ENCODE measurements around the gene ZNF202.
"Not testable (repeated sequence)": the region's sequence is repeated elsewhere in the genome, so short reads cannot be mapped to it uniquely, and the experiment has no call there.

The ZNF202 gene

DNA sequence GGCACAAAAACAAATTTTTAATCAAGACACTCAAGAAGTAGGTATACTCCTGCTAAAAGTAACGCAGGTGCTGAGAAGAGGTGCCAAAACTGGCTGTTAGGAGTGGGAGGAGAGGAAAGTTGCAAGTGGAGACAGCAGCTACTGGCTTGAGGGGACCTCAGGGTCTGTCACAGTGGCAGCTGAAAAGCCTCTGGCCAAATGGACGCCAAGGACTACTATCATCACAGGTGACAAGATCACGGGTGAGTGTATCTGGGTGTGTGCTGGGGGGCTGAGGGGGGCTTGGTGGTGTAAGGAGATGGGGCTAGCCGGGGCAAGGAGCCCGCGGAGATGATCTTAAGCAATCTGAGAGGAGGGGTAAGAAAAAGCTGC, 687 bp downstream of the ZNF202 start:
- DNase-seq (ENCODE audit: low spot score) = no peak

DNA sequence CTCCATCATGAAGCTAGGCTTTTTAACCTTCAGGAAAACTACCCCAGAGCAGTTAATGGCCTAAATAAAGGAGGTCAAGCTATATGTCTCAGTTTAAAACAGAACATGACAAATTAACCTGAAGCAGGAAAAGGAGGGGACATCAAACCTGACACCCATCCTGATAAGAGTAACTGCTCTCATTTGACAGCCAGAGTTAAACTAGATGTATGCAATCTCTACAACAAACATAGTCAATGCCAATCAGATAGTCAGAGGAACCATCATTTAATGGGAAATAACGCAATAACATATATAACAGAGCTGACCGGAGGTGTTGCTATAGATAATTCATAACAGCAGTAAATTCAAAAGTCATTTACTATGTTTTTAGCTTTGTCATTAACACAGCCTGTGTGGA, 3.1 kb downstream of the ZNF202 start:
- no peak for DNase-seq (ENCODE audit: low spot score)

DNA sequence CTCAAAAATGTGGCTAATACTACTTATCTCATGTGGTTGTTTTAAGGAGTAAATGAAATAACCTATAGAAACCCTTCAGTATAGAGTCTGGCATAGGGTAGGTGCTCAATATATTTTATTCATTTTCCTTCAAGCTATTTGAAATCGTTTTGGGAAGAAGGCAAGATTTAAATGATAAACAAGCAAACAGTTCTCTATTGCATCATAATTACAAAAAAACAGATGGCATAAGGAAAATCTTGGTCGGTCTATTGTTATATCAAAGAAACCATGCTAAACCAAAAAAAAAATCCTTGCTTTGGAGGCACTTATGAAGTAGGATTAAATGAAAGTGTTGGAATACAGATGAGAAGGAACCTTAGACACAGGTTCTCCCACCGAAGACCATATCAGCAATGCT, 4.7 kb downstream of the ZNF202 start:
- no peak for DNase-seq (ENCODE audit: low spot score)

DNA sequence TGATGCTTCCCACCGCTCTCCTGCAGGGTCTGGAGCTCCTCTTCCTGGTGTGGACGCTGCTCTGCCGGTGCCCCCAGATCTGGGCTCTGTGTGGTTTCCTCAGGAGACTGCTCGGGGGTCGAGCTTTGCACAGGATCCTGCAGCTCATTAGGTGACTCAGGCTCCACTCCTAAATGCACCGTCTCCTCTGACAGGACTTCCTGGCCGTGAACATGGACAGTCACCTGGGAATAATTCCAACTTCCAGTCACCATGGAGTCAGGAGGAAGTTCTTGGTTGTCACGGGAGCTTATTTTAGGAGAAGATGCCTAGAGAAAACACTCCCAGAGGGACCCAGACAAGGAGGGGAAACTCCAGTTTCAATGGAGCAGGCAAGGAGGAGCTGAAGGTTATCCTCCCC, 11.9 kb downstream of the ZNF202 start:
- DNase-seq (ENCODE audit: low spot score) = no peak

DNA sequence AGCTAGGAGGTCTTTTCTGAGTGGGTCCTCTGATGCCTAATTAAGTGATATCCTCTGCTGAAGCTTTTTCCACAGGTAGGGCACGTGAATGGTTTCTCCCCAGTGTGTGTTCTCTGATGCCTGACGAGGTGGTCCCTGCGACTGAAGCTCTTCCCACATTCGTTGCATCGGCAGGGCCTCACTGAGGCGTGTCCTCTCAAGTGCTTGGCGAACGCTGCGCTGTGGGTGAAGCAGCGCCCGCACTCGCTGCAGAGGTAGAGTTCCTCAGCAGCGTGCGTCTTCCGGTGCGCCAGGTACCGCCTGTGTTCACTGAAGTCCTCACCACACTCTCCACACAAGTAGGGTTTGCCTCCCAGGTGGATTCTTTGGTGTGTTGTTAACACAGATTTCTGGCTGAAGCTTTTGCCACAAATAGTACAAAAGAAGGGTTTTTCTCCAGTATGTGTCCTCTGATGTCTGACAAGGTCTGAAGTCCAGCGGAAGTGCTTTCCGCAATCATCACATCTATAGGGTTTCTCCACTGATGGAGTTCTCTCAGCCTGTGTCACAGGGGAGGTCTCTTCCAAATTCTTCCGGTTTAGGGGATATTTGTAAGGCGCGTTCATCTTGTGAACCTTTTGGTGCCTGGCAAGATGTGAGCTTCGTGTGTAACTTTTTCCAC, 15.3 kb downstream of the ZNF202 start:
- no peak for DNase-seq (ENCODE audit: low spot score)

DNA sequence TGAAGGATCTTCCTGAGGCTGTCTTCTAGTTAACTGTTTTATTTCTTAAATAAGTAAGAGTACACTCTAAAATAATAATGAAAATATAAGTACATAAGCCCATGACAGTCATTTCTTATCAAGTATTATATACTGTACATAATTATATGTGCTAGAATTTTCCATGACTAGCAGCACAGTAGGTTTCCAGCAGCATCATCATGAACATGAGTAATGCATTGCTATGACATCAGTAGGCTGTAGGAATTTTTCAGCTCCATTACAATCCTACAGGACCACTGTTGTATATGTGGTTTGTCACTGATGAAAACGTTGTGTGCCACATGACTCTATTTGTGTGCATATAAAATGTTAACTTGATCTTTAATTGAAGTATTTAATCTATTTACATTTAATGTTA, 22.0 kb downstream of the ZNF202 start:
- no peak for DNase-seq (ENCODE audit: low spot score)

DNA sequence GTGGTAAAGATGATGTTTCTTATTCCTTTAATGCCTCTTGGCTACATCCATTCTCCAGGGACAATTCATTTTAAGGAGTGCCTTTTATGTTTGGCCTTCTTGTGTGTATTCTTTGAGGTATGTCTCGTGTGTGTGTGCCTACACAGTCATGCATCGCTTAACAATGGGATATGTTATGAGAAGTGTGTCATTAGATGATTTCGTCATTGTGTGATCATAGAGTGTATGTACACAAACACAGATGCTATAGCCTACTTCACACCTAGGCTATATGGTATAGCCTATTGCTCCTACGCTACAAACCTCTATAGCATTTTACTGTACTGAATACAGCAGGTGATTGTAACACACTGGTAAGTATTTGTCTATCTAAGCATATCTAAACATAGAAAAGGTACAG, 23.0 kb downstream of the ZNF202 start:
- no peak for DNase-seq (ENCODE audit: low spot score)

DNA sequence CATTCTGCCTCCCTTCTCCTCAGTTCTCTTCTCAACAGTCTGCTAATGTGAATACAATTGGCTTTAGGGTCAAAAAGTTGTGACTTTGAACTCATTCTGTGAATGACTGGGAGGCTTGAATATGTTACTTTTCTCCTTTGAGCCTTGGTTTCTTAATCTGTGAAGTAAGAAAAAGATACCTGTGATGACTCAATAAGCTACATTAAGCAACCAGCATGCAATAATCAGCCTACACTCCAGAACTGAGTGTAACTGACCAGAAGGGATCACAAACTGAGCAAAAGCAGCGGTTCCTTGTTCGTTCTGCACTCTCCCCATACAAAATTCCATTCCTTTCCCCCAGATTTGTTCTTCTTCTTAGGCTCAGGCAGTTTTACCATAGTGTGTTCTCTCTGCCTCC, 23.4 kb downstream of the ZNF202 start:
- no peak for DNase-seq (ENCODE audit: low spot score)

DNA sequence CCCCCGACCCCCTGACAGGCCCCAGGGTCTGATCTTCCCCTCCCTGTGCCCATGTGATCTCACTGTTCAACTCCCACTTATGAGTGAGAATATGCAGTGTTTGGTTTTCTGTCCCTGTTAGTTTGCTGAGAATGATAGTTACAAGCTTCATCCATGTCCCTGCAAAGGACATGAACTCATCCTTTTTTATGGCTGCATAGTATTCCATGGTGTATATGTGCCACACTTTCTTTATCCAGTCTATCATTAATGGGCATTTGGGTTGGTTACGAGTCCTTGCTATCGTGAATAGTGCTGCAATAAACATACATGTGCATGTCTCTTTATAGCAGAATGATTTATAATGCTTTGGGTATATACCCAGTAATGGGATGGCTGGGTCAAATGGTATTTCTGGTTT, 28.8 kb downstream of the ZNF202 start:
- DNase-seq (ENCODE audit: low spot score) = not testable (repeated sequence)

DNA sequence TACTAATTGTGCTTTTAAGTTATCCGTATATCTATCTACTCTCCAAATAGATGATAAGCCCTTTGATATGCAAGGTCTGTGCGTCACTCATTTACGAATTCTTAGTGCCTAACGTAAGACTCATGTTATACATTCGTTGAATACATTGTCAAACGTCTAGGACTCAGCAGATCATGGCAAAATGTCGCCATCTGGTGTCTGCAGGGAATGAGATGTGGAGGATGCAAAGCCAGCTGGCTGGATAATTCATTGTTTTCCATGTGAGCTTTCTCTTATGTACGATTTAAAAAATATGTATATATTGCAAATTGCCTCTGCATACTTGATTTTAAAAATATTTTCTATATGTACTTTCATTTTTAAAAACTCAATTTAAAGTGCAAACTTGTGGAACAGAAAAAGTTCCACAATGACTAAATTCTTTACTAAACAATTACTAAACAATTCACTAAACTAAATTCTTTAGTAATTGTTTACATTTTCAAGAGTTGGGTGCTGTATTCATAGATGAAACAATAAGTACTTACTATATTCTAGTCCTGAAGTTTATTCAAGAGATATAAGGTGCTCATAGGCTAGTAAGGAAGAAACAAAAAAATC, 33.8 kb downstream of the ZNF202 start:
- DNase-seq (ENCODE audit: low spot score) = peak; percentile 82

DNA sequence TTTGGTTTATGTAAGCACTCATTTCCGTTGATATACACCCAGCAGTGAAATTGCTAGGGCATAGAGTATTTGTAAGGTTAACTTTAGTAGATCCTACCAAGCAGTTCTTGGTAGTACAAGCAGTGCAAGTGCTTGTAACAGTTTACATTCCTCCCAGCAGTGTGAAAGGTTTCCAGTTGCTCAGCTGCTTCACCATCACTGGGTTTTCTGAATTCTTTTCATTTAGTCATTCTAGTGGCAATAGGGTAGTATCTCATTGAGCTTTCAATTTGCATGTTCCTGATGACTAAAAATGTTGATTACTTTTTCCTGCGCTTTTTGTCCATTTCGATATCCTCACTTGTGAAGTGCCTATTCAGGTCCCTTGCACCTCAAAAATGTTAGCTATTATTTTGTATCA, 34.3 kb downstream of the ZNF202 start:
- DNase-seq (ENCODE audit: low spot score) = no peak

DNA sequence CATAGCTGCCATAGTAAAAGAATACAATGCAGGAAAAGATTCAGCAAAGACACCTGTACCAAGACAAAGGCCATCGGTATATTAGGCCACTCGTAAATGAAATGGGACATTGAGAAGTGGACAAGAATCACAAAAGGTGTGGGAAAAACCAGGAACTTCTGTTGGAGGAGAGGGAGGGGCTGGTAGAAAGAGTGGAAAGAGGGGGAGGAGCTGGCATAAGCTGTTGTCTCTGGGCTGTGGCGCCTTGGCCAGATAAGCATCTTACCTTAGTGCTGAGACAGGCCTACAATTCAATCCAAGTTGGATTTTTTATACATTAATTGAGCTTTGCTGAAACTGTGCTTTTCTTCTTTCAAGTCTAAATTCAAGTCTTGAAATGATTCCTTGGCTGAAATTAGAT, 37.1 kb downstream of the ZNF202 start:
- no peak for DNase-seq (ENCODE audit: low spot score)

DNA sequence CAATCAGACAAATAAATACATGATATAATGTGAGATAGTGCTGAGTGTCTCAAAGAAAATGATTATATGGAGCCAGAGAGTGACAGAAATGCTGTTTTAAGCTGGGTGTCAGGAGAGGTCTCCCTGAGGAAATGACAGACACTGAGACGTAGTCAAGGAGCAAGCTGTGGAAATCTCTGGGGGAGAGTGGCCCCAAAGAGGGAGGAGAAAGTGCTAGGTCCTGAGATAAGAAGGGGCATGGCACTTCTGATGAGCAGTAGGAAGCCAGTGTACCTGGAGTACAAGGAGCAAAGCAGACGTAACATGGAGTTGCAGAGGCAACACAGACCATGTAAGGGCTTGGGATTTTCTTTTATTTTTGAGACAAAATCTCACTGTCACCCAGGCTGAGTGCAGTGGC, 38.8 kb downstream of the ZNF202 start:
- DNase-seq (ENCODE audit: low spot score) = no peak

DNA sequence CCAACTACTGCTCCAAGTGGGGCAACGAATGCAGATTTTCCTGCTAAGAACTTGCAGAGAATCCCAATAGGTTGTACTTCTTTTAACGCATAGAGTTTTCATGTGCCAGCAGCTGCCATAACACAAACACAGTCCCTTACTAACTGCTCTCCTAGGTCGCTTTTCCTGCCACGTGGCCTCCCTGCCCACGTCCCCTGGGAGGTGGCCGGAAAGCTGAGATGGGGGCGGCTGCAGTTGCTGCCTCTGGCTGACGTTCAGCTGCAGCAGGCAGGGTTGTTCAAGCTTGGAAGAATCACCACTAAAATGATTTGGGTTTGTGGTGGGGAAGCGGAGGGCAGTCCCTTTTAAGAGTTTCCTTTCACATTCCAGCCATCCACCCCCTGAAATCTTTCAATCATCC, 39.3 kb downstream of the ZNF202 start:
- peak; percentile 35 for DNase-seq (ENCODE audit: low spot score)

DNA sequence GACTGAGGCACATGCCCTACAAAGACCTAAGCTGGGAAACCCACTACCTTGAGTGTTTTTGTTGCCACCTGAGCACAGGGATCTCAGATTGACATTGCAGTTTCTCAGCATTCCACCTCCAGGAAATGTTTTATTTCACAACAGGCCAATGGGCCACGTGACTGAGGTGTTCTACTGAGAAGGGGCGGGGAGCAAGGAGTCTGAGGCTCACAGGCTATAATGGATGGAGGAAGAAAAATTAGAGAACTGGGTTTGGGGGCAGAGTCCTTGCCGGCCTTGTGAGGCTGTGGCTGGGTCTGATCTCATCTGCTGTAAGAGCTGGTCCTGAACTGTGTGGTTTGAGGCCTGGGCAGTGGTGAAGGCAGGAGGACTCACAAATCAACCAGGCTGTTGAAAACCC, 40.7 kb downstream of the ZNF202 start:
- no peak for DNase-seq (ENCODE audit: low spot score)

DNA sequence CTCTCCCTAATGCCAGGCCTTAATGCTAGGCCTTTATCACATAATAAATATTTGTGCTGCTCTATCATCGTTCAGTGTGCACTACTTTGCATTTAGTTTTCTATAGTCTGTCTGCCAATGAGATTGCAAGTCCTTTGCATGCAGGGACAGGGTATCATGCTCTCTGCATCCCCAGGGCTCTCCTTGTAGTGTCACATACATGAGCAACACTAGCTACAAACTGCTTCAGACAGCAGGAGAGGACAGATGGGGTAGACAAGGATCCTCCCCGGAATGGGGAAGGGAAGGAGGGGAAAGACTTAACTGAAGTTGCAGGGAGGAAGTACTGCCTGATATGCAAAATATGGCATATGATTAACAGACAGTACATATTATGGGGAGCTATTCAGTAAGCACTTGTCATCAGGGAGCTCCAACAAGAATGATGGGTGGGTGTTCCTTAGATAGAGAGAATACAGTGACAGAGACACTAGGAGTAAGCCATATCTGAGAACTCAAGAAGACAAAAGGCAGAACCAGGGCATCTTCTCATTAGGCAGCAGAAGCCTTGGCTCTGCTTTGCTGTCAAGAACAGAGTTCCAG, 42.8 kb downstream of the ZNF202 start:
- DNase-seq (ENCODE audit: low spot score) = peak; percentile 13

DNA sequence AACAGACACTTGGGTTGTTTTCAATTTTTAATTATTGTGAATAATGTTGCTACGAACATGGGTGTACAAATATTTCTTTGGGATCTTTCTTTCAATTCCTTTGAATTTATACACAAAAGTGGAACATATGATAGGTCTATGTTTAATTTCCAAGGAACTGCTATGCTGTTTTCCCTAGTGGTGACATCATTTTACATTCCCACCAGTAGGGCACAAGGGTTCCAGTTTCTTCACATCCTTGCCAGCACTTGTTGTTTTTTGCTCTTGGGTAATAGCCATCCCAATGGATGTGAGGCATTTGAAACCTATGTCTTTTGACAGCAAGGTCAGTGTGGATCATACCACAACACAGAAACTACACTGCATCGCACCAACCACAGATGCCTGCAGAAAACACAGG, 45.3 kb downstream of the ZNF202 start:
- no peak for DNase-seq (ENCODE audit: low spot score)

DNA sequence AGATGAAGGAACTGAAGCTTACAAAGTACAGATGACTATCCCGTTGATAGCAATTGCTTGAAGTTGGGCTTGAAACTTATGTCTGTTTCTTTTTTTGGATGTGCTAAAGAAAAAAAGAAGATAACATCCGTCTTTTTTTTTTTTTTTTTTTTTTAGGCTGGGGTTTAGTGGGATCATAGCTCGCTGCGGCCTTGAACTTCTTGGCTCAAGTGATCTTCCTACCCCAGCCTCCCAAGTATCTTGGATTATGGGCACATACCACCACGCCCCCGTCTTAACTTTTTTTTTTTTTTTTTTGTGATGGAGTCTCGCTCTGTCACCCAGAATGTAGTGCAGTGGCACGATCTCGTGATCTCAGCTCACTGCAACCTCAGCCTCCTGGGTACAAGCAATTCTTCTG, 46.2 kb downstream of the ZNF202 start:
- no peak for DNase-seq (ENCODE audit: low spot score)

DNA sequence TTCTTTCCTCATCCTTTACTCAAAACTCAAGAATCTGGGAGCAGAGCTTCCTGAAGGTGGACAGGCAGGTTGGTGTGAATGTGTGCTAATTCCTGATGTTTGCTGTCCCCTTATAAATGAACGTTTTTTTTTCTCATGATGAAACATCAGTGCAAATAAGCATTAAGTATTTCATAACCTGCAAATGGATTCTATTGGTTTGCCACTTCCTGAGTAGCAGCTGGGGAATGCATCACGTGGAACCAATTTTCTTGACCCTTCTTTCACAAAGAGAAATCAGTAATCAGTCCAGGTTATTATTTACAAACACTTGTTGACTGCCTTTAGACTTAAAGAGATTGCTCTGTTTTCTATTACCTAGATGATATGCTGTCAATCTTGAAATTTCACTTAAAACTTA, 46.9 kb downstream of the ZNF202 start:
- DNase-seq (ENCODE audit: low spot score) = no peak

DNA sequence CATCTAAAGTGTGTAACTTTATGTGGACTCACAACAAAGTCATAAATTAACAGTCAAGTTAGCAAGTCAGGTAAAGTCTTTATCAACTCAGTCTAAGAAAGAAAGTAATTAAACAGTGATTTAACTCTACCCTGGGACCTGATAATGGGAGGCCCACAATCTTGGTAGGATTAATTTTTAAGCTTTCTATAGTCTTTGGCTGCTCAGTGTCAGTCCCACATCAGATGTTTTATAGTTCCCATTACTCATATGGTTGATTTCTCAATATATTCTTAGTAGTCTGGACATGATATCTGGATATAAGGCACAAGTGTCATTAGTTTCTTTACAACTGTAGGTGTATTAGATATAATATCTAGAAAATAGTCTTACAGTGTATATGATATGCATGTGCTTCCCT, 48.5 kb downstream of the ZNF202 start:
- DNase-seq (ENCODE audit: low spot score) = no peak

DNA sequence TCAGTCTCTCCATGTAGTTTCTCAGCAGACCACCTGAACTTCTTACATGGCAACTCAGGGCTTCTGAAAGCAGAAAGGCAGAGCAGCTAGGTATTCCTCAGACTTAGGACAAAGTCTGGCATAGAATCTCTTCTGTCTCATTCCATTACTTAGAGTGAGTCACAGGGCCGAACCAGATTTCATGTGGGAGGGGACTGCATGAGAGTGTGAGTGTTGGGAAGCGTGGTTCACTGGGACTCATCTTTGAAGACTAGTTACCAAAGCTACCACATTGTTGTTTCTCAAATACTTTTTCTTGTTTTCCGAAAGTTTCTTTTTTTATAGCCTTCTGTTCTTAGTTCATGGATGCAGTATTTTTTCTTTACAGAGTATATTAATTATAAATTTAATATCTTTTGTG, 51.0 kb downstream of the ZNF202 start:
- peak; percentile 45 for DNase-seq (ENCODE audit: low spot score)

DNA sequence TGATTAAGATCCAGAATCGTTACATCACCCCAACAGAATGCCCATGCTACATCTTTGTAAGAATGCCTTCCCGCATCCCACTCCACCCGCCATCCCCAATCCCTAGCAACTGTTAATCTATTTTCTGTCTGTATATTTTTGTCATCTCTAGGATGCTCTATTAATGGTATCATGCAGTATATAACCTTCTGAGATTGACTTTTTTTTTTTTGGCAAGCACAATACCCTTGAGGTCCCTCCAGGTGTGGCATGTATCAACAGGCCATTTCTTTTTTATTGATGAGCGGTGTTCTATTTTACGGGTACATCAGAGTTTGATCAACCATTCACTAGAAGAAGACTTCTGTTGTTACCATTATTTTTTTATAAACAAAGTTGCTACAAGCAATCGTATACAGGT, 56.9 kb downstream of the ZNF202 start:
- no peak for DNase-seq (ENCODE audit: low spot score)

DNA sequence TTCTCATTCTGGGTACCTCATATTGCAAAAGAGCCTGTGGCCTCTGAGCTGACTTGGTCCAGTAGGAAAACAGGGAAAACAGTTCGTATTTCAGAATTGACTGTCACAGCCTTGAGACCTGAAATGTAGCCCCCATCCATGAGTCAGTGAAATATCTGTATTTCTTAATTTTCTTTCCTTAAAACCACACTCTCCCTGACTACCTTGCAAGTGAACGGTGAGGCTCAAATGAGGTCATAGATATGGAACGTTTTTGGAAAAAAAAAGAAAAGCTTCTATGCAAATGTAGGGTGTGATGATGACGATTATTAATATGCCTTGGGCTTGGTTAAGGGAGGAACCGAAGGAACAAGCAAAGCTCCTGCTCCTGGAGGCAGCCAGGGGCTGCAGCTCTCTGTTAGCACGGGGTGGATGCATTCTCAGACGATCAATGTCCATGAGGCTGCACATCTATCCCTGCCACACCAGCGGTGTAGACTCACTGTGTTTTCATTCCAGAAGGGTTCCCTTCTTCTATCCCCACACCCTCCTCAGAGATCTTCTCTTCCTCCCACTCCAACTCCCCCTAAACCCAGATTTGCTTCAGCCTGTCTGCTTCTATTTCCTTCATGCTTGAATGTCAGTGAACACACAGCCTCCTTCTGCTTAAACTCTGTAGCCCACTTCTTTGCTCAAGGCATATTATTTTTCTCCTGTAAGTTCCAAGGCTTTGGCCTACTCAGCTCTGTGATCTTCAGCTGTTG, 57.9 kb downstream of the ZNF202 start:
- no peak for DNase-seq (ENCODE audit: low spot score)

Data from Ammon's horn (tissue), 1 donor.